ENCODE data around the gene MMP25.

MMP25 gene

DNA sequence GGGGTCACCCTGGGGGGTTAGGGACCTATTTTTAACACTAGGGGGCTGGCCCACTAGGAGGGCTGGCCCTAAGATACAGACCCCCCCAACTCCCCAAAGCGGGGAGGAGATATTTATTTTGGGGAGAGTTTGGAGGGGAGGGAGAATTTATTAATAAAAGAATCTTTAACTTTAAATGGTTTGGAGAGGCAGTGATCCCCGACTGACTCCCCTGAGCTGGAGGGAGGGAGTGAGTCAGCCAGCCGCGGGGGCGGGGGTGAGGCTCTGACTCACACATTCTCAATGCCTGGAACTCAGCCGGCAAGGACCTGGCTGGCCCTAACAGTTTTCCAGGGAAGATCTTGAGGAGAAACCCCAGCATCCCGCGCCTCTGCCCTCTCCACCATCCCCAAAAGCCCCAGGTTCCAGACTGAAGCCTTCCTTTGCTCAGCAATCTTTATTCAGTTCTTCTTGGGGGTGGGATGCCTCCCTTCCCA lies 24.1 kb upstream of the MMP25 start:
- DNase-seq (ENCODE audit: low read depth), result peak; percentile 90
- TF ChIP-seq, protein P1, sequence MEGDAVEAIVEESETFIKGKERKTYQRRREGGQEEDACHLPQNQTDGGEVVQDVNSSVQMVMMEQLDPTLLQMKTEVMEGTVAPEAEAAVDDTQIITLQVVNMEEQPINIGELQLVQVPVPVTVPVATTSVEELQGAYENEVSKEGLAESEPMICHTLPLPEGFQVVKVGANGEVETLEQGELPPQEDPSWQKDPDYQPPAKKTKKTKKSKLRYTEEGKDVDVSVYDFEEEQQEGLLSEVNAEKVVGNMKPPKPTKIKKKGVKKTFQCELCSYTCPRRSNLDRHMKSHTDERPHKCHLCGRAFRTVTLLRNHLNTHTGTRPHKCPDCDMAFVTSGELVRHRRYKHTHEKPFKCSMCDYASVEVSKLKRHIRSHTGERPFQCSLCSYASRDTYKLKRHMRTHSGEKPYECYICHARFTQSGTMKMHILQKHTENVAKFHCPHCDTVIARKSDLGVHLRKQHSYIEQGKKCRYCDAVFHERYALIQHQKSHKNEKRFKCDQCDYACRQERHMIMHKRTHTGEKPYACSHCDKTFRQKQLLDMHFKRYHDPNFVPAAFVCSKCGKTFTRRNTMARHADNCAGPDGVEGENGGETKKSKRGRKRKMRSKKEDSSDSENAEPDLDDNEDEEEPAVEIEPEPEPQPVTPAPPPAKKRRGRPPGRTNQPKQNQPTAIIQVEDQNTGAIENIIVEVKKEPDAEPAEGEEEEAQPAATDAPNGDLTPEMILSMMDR (conservative IDR thresholded peaks at IDR 0.05; ENCODE audit: low read depth, low read length), result no peak
- peak overlapping the region; percentile 64 for H3K4me3 ChIP-seq (ENCODE audit: low read length)

DNA sequence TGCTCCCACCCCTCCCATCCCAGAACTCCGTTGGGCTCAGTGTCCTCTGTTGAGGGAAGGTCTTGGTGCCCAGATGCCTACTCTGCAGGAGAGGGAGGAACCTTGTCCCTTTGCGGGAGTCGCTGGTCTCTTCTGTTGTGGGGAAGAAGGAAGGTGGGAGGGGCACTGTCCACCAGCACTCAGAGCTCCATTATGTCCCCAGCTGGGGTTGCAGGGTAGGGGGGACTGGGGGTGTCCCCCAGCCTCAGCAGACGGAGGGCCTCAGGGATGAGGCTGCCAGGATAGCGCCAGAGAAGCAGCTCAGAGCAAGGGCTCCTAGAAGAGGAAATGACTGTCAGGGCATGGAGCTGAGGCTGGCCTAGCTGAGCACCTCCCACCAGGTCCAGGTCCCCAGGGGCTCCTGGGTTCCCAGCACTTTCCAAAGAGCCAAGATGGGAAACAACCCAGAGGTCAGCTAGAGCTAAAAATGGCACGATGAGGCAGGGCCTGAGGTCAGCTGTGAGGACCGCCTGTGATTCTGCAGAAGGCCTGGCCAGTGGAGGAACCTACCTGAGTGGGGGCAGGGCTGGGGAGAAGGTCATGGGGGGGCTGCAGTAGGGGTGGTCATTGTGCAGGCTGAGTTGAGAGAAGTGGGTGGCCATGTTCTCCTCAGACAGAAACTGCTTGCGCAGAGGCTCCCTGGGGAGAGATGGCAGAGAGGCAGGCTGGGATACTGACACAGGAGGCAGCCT lies 23.5 kb upstream of the MMP25 start:
- H3K4me3 ChIP-seq (ENCODE audit: low read length), result peak overlapping the region; percentile 64
- DNase-seq (ENCODE audit: low read depth), result no peak
- TF ChIP-seq, protein P1 (conservative IDR thresholded peaks at IDR 0.05; ENCODE audit: low read depth, low read length), result no peak

DNA sequence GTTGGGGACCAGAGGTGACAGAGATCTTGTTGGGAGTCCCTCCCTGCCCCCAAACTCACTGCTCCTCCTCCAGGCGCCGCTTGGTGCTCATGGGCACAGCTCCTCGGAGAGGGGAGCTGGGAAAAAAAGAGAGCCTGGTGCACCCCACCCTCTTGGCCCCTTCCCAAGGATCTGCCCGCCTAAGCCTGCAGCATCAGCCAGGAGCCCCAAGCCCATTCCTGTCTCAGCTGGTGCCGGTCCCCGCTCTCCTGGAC lies 23.0 kb upstream of the MMP25 start:
- peak overlapping the region; percentile 64 for H3K4me3 ChIP-seq (ENCODE audit: low read length)
- TF ChIP-seq, protein P1 (conservative IDR thresholded peaks at IDR 0.05; ENCODE audit: low read depth, low read length), result no peak
- DNase-seq (ENCODE audit: low read depth), result no peak

DNA sequence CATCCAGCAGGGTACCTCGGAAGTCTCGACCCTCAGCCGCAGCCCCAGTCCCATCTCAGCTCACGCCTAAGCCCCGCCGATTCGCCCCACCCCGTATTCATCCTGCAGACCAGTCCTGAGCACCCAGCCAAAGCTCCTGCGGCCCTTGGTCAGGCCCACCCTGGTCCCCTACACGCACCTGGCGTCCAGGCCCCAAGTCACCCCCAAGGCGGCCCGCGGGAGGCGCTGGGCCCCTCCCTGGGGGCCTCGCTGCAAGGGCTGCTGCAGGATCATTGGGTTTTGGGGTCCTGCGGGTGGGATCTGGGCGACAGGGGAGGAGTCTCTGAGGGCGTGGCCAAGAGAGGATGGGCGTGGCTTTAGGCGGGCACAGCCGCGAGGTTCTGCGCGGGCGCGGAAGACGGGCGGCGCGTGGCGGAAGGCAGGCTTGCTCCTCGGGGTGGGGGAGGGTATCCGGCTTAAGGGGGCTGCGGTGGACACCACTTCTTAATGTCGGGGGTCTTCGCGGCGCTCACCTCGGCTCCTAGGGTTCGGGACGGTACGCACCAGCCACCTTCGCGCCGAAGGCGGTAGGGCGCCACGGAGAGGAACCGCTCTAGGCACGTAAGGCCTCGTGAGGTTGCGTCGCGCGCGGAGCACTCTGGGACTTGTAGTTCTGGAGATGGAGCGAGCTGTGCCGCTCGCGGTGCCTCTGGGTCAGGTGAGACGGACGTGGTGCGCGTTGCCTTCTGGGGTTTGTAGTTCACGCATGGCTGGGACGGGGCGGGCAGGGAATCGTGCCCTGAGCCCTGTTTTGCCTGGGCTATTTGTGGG lies 22.5 kb upstream of the MMP25 start, which contains the start of the genes HCFC1R1 and THOC6:
TSS of gene HCFC1R1 (minus strand) at position 274 of the 810 bp plus-strand sequence. CDS start at position 273, 1 bp downstream.
TSS of gene THOC6 (plus strand) at position 367 of the 810 bp plus-strand sequence. CDS start at position 659, 292 bp downstream.
- H3K4me3 ChIP-seq (ENCODE audit: low read length), result peak within 1 kb of the TSS; percentile 64
- DNase-seq (ENCODE audit: low read depth), result peak; percentile 95
- TF ChIP-seq, protein P1 (conservative IDR thresholded peaks at IDR 0.05; ENCODE audit: low read depth, low read length), result no peak

DNA sequence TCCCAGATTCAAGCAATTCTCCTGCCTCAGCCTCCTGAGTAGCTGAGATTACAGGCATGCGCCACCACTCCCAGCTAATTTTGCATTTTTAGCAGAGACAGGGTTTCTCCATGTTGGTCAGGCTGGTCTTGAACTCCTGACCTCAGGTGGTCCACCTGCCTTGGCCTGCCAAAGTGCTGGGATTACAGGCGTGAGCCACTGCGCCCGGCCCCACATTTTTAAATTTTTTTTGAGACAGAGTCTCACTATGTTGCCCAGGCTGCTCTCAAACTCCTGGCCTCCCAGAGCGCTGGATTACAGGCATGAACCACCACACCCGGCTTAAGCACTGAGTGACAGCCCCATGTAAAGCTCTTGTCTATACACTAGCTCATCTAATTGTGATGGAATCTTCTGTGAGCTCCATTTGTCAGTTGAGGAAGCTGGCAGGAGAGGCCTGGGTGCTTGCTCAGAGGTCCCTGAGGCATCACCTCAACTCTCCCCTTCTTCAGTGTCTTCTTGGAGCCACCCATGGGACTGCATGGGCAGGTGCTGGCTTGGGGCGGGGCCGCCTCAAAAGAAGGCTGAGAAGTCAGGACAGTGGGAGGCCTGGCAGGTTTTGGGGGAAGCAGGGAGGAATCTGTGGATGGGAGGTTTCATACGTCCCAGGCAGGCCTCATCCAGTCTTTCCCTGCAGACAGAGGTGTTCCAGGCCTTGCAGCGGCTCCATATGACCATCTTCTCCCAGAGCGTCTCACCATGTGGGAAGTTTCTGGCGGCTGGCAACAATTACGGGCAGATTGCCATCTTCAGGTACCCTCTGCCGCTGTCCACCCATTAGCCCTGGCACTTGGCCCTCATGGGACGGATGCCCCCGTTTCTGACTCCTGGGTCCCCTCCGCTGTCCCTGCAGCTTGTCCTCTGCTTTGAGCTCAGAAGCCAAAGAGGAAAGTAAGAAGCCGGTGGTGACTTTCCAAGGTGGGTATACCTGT lies 21.0 kb upstream of the MMP25 start:
- TF ChIP-seq, protein P1 (conservative IDR thresholded peaks at IDR 0.05; ENCODE audit: low read depth, low read length), result no peak
- H3K4me3 ChIP-seq (ENCODE audit: low read length), result no peak overlapping the region
- no peak for DNase-seq (ENCODE audit: low read depth)

DNA sequence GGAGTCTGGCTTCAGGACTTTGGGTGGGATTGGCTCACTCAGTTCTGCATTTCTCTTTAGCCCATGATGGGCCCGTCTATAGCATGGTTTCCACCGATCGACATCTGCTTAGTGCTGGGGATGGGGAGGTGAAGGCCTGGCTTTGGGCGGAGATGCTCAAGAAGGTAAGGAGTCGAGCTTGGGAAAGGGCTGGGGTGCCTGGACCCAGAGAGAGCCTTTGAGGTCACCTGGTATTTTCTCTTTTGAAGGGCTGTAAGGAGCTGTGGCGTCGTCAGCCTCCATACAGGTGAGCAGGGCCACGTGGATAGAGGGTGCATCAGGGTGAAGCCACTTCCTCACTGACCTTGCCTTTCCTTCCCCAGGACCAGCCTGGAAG lies 20.4 kb upstream of the MMP25 start:
- DNase-seq (ENCODE audit: low read depth), result no peak
- H3K4me3 ChIP-seq (ENCODE audit: low read length), result no peak overlapping the region
- TF ChIP-seq, protein P1 (conservative IDR thresholded peaks at IDR 0.05; ENCODE audit: low read depth, low read length), result no peak
